IPS-20b (cell line): ENCODE data around the gene PUM1.
"Not testable (repeated sequence)": the region's sequence is repeated elsewhere in the genome, so short reads cannot be mapped to it uniquely, and the experiment has no call there.

Experiments used
- H3K27ac ChIP-seq: one replicate; pipeline ENCODE4 v1.5.1; 2013; ENCODE audit warnings: low read length
- H3K27me3 ChIP-seq: 2 replicates; pipeline ENCODE4 v1.6.1; 2013; ENCODE audit warnings: mild to moderate bottlenecking, low read length, inconsistent platforms; ENCODE audit not compliant: insufficient read depth
- H3K36me3 ChIP-seq: 2 replicates; pipeline ENCODE4 v1.6.1; 2013; ENCODE audit warnings: low read depth, mild to moderate bottlenecking, inconsistent platforms, low read length, moderate library complexity; ENCODE audit not compliant: insufficient read depth
- H3K4me1 ChIP-seq: 2 replicates; pipeline ENCODE4 v1.6.1; 2013; ENCODE audit warnings: mild to moderate bottlenecking, control low read depth, inconsistent platforms, low read length, moderate library complexity; ENCODE audit not compliant: insufficient read depth
- H3K4me3 ChIP-seq: 2 replicates; pipeline ENCODE4 v1.5.1; 2013; ENCODE audit warnings: mild to moderate bottlenecking, low read length, inconsistent platforms
- H3K9ac ChIP-seq: 2 replicates; pipeline ENCODE4 v1.6.1; 2013; ENCODE audit warnings: low read depth, mild to moderate bottlenecking, inconsistent platforms, low read length, moderate library complexity
- H3K9me3 ChIP-seq: 2 replicates; pipeline ENCODE4 v1.6.1; 2013; ENCODE audit warnings: mild to moderate bottlenecking, low read depth, low read length, inconsistent platforms; ENCODE audit not compliant: insufficient read depth

Gene PUM1

GRCh38 chr1:31062162-31062866, 3.2 kb downstream of the PUM1 start:
- H3K9ac ChIP-seq = peak overlapping the region; percentile 100; the same call in 1 of the 2 replicates
- H3K27ac ChIP-seq = not testable (repeated sequence)

GRCh38 chr1:31058012-31058411, 7.5 kb downstream of the PUM1 start:
- H3K27ac ChIP-seq = no peak overlapping the region
- peaks cover 10% of the 10 kb centered on the region for H3K4me1 ChIP-seq
- no peak overlapping the region for H3K4me3 ChIP-seq
- no peaks in the 10 kb centered on the region for H3K27me3 ChIP-seq
- no peaks in the 10 kb centered on the region for H3K9me3 ChIP-seq
- H3K36me3 ChIP-seq = peaks cover 59% of the 10 kb centered on the region
- H3K9ac ChIP-seq = no peak overlapping the region

More at GRCh38 chr1:31062162-31062866, 3.2 kb downstream of the PUM1 start:
- Histone ChIP-seq H3K36me3 (peaks cover 22% of the 10 kb centered on the region), H3K4me1 (peaks cover 11% of the 10 kb centered on the region), H3K4me3 (peak overlapping the region; percentile 98)
- not testable (repeated sequence) for H3K9me3 ChIP-seq, H3K27me3 ChIP-seq

- H3K4me3 ChIP-seq = no peak overlapping the region
- H3K4me1 ChIP-seq = no peaks in the 10 kb centered on the region
- no peaks in the 10 kb centered on the region for H3K27me3 ChIP-seq
- H3K9ac ChIP-seq = no peak overlapping the region
- H3K36me3 ChIP-seq = peaks cover 71% of the 10 kb centered on the region
- no peaks in the 10 kb centered on the region for H3K9me3 ChIP-seq
- H3K27ac ChIP-seq = no peak overlapping the region
Observed at GRCh38 chr1:31055953-31056352, 9.6 kb downstream of the PUM1 start.

GRCh38 chr1:31055501-31055900, 10.0 kb downstream of the PUM1 start:
- H3K9ac ChIP-seq = no peak overlapping the region
- H3K4me1 ChIP-seq = no peaks in the 10 kb centered on the region
- H3K36me3 ChIP-seq = peaks cover 76% of the 10 kb centered on the region
- no peak overlapping the region for H3K4me3 ChIP-seq
- H3K27me3 ChIP-seq = no peaks in the 10 kb centered on the region
- no peak overlapping the region for H3K27ac ChIP-seq
- H3K9me3 ChIP-seq = no peaks in the 10 kb centered on the region

- no peak overlapping the region for H3K27ac ChIP-seq
- no peaks in the 10 kb centered on the region for H3K4me1 ChIP-seq
- peaks cover 80% of the 10 kb centered on the region for H3K36me3 ChIP-seq
- no peak overlapping the region for H3K9ac ChIP-seq
- H3K4me3 ChIP-seq = no peak overlapping the region
- H3K9me3 ChIP-seq = no peaks in the 10 kb centered on the region
- H3K27me3 ChIP-seq = no peaks in the 10 kb centered on the region
Observed at GRCh38 chr1:31054958-31055481, 10.5 kb downstream of the PUM1 start.

GRCh38 chr1:31054349-31054748, 11.2 kb downstream of the PUM1 start:
- no peak overlapping the region for H3K9ac ChIP-seq
- no peak overlapping the region for H3K4me3 ChIP-seq
- peaks cover 77% of the 10 kb centered on the region for H3K36me3 ChIP-seq

GRCh38 chr1:31052613-31053012, 12.9 kb downstream of the PUM1 start:
- H3K36me3 ChIP-seq = peaks cover 62% of the 10 kb centered on the region
- H3K4me3 ChIP-seq, H3K4me1 ChIP-seq, H3K9ac ChIP-seq, H3K9me3 ChIP-seq, H3K27ac ChIP-seq, H3K27me3 ChIP-seq: not testable (repeated sequence)

More at GRCh38 chr1:31054349-31054748, 11.2 kb downstream of the PUM1 start:
- H3K27me3 ChIP-seq = no peaks in the 10 kb centered on the region
- no peaks in the 10 kb centered on the region for H3K4me1 ChIP-seq
- H3K9me3 ChIP-seq = no peaks in the 10 kb centered on the region
- no peak overlapping the region for H3K27ac ChIP-seq

- H3K4me1 ChIP-seq = no peaks in the 10 kb centered on the region; the same call in 1 of the 2 replicates
- no peak overlapping the region for H3K9ac ChIP-seq
- no peak overlapping the region for H3K4me3 ChIP-seq
- no peaks in the 10 kb centered on the region for H3K27me3 ChIP-seq
- H3K36me3 ChIP-seq = peaks cover 62% of the 10 kb centered on the region
- no peak overlapping the region for H3K27ac ChIP-seq
- H3K9me3 ChIP-seq = no peaks in the 10 kb centered on the region
Observed at GRCh38 chr1:31051611-31052010, 13.9 kb downstream of the PUM1 start.

GRCh38 chr1:31047507-31047906, 18.0 kb downstream of the PUM1 start:
- H3K4me1 ChIP-seq, H3K4me3 ChIP-seq, H3K27me3 ChIP-seq, H3K9ac ChIP-seq, H3K9me3 ChIP-seq, H3K27ac ChIP-seq: not testable (repeated sequence)
- peaks cover 55% of the 10 kb centered on the region for H3K36me3 ChIP-seq

- no peaks in the 10 kb centered on the region for H3K27me3 ChIP-seq
- no peak overlapping the region for H3K27ac ChIP-seq
- H3K4me3 ChIP-seq = no peak overlapping the region
- H3K9me3 ChIP-seq = no peaks in the 10 kb centered on the region
- no peaks in the 10 kb centered on the region; the same call in 1 of the 2 replicates for H3K4me1 ChIP-seq
- no peak overlapping the region for H3K9ac ChIP-seq
- H3K36me3 ChIP-seq = peaks cover 46% of the 10 kb centered on the region
Observed at GRCh38 chr1:31043631-31044030, 21.9 kb downstream of the PUM1 start.

- H3K4me1 ChIP-seq = no peaks in the 10 kb centered on the region; the same call in 1 of the 2 replicates
- H3K36me3 ChIP-seq = peaks cover 51% of the 10 kb centered on the region
- H3K9me3 ChIP-seq = no peaks in the 10 kb centered on the region
- H3K27me3 ChIP-seq = no peaks in the 10 kb centered on the region
- no peak overlapping the region for H3K4me3 ChIP-seq
- H3K9ac ChIP-seq = no peak overlapping the region
- H3K27ac ChIP-seq = no peak overlapping the region
Observed at GRCh38 chr1:31042656-31043055, 22.9 kb downstream of the PUM1 start.

- Histone ChIP-seq H3K27me3 (no peaks in the 10 kb centered on the region), H3K4me3 (no peak overlapping the region), H3K4me1 (no peaks in the 10 kb centered on the region), H3K9me3 (no peaks in the 10 kb centered on the region), H3K36me3 (peaks cover 46% of the 10 kb centered on the region), H3K27ac (no peak overlapping the region), H3K9ac (no peak overlapping the region)
Observed at GRCh38 chr1:31041529-31041928, 24.0 kb downstream of the PUM1 start.
